Mesenchymal stem cell (in vitro differentiated cells and primary cell): ENCODE results near the gene ZNF443.
"Not testable (repeated sequence)": the region's sequence is repeated elsewhere in the genome, so short reads cannot be mapped to it uniquely, and the experiment has no call there.

Experiments
- DNase-seq: peaks from one replicate; pipeline ENCODE4 v3.0.0-alpha.2; 2013
- H2AFZ ChIP-seq: one replicate; pipeline ENCODE4 v1.6.1; 2013; ENCODE audit warnings: low read depth, mild to moderate bottlenecking, control low read depth, inconsistent platforms, low read length, moderate library complexity
- H2AK5ac ChIP-seq: 2 replicates; pipeline ENCODE4 v1.6.1; 2013; ENCODE audit warnings: low read length, moderate library complexity, mild to moderate bottlenecking, inconsistent platforms; ENCODE audit not compliant: severe bottlenecking
- H2BK120ac ChIP-seq: one replicate; pipeline ENCODE4 v1.6.1; 2013; ENCODE audit warnings: low read depth, mild to moderate bottlenecking, inconsistent platforms, low read length, moderate library complexity
- H2BK12ac ChIP-seq, 2 experiments: one replicate each; pipeline ENCODE4 v1.6.1; 2013; ENCODE audit warnings: inconsistent platforms in 2 of 2, low read length in 2 of 2, mild to moderate bottlenecking in 2 of 2, moderate library complexity in 2 of 2, control low read depth in 1 of 2
- H2BK15ac ChIP-seq: one replicate; pipeline ENCODE4 v1.6.1; 2013; ENCODE audit warnings: mild to moderate bottlenecking, low read depth, inconsistent platforms; ENCODE audit not compliant: poor library complexity, severe bottlenecking
- H2BK5ac ChIP-seq: 2 replicates; pipeline ENCODE4 v1.6.1; 2013; ENCODE audit warnings: low read depth, mild to moderate bottlenecking, low read length, control low read depth, inconsistent platforms; ENCODE audit not compliant: poor library complexity, severe bottlenecking
- H3K14ac ChIP-seq, 2 experiments: one replicate each; pipeline ENCODE4 v1.6.1; 2013; ENCODE audit warnings: inconsistent platforms in 2 of 2, low read length in 2 of 2, control low read depth in 1 of 2, mild to moderate bottlenecking in 1 of 2, moderate library complexity in 1 of 2
- H3K18ac ChIP-seq, 2 experiments: one replicate each; pipeline ENCODE4 v1.6.1; 2013; ENCODE audit warnings: inconsistent platforms in 2 of 2, low read length in 2 of 2, control low read depth in 1 of 2, low read depth in 1 of 2, mild to moderate bottlenecking in 1 of 2
- H3K23ac ChIP-seq, 2 experiments: one replicate each; pipeline ENCODE4 v1.6.1; 2013; ENCODE audit warnings: inconsistent platforms in 2 of 2, low read length in 2 of 2, mild to moderate bottlenecking in 2 of 2, moderate library complexity in 2 of 2, control low read depth in 1 of 2
- H3K27ac ChIP-seq: 2 replicates; pipeline ENCODE4 v1.5.1; 2013; ENCODE audit warnings: mild to moderate bottlenecking, moderate library complexity, low read length, control low read depth, inconsistent platforms; ENCODE audit not compliant: poor library complexity, severe bottlenecking
- H3K27me3 ChIP-seq, 2 experiments: 2 replicates each; pipeline versions ENCODE4 v1.6.1 to v1.7.0; 2013; ENCODE audit warnings: low read length in 2 of 2, mild to moderate bottlenecking in 2 of 2, moderate library complexity in 2 of 2, control low read depth in 1 of 2, inconsistent platforms in 1 of 2; ENCODE audit not compliant: control insufficient read depth in 1 of 2, insufficient read depth in 1 of 2
- H3K36me3 ChIP-seq, 2 experiments: 2 replicates each; pipeline versions ENCODE4 v1.6.1 to v1.7.0; 2013; ENCODE audit warnings: low read length in 2 of 2, control low read depth in 1 of 2, inconsistent platforms in 1 of 2, low read depth in 1 of 2, mild to moderate bottlenecking in 1 of 2; ENCODE audit not compliant: insufficient read depth in 2 of 2, control insufficient read depth in 1 of 2
- H3K4ac ChIP-seq, 2 experiments: one replicate each; pipeline ENCODE4 v1.6.1; 2013; ENCODE audit warnings: inconsistent platforms in 2 of 2, low read length in 2 of 2, mild to moderate bottlenecking in 2 of 2, moderate library complexity in 2 of 2, control low read depth in 1 of 2, low read depth in 1 of 2
- H3K4me1 ChIP-seq: 2 replicates; pipeline ENCODE4 v1.6.1; 2013; ENCODE audit warnings: low read depth, low read length, control low read depth; ENCODE audit not compliant: control insufficient read depth, insufficient read depth
- H3K4me2 ChIP-seq: 2 replicates; pipeline ENCODE4 v1.6.1; 2013; ENCODE audit warnings: low read length, mild to moderate bottlenecking, inconsistent platforms; ENCODE audit not compliant: poor library complexity, severe bottlenecking
- H3K4me3 ChIP-seq, 2 experiments: 2 replicates each; pipeline versions ENCODE4 v1.5.1 to v1.7.0; 2013; ENCODE audit warnings: low read length in 2 of 2, mild to moderate bottlenecking in 2 of 2, control low read depth in 1 of 2, low read depth in 1 of 2; ENCODE audit not compliant: insufficient read depth in 1 of 2
- H3K79me1 ChIP-seq: replicated peaks from 2 replicates; pipeline ENCODE4 v1.6.1; 2013; ENCODE audit warnings: mild to moderate bottlenecking, control low read depth, low read length, inconsistent platforms; ENCODE audit not compliant: poor library complexity, severe bottlenecking
- H3K9ac ChIP-seq: 2 replicates; pipeline ENCODE4 v1.7.0; 2013; ENCODE audit warnings: mild to moderate bottlenecking, low read length, moderate library complexity
- H3K9me3 ChIP-seq: 2 replicates; pipeline ENCODE4 v1.7.0; 2013; ENCODE audit warnings: mild to moderate bottlenecking, low read length; ENCODE audit not compliant: control insufficient read depth
- H4K8ac ChIP-seq: one replicate; pipeline ENCODE4 v1.6.1; 2013; ENCODE audit warnings: inconsistent platforms, mild to moderate bottlenecking, low read length, moderate library complexity
- H4K91ac ChIP-seq: one replicate; pipeline ENCODE4 v1.6.1; 2013; ENCODE audit warnings: mild to moderate bottlenecking, low read length, inconsistent platforms
- WGBS: methylation state at CpG from one replicate; pipeline ENCODE4 v1.1.7; 2013; ENCODE audit warnings: mixed read lengths; 5-methylcytosine and 5-hydroxymethylcytosine counted together

Gene ZNF443

DNA sequence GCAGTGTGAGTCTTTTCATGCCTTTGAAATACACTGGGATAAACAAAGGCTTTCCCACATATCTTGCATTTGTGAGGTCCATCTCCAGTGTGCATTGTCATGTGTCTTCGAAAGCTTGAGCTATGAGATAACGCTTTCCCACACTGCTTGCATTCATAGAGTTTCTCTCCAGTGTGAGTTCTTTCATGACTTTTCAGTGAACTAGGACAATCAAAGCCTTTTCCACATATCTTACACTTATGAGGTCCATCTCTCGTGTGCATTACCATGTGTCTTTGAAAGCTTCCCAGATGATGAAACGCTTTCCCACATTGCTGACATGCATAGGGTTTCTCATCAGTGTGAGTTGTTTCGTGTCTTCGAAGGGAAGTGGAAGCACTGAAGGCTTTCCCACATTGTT is 49.7 kb downstream of the ZNF443 start:
- H3K4me2 ChIP-seq, H3K79me1 ChIP-seq, H3K14ac ChIP-seq, H2AK5ac ChIP-seq, H3K27me3 ChIP-seq, H4K91ac ChIP-seq, H4K8ac ChIP-seq, H2AFZ ChIP-seq, H2BK5ac ChIP-seq, H2BK15ac ChIP-seq, H2BK12ac ChIP-seq, DNase-seq, H3K4ac ChIP-seq, H3K4me1 ChIP-seq, H3K23ac ChIP-seq, H3K18ac ChIP-seq, H3K27ac ChIP-seq, H2BK120ac ChIP-seq, H3K9ac ChIP-seq: not testable (repeated sequence)
- peaks cover 11 to 37% of the 10 kb centered on the region in 2 experiments for H3K36me3 ChIP-seq
- 97% methylated on average over 6 of the region's 6 CpGs for WGBS
- peaks cover 62% of the 10 kb centered on the region for H3K9me3 ChIP-seq
- H3K4me3 ChIP-seq: peak overlapping the region in 1 of 2 experiments; percentile 42

DNA sequence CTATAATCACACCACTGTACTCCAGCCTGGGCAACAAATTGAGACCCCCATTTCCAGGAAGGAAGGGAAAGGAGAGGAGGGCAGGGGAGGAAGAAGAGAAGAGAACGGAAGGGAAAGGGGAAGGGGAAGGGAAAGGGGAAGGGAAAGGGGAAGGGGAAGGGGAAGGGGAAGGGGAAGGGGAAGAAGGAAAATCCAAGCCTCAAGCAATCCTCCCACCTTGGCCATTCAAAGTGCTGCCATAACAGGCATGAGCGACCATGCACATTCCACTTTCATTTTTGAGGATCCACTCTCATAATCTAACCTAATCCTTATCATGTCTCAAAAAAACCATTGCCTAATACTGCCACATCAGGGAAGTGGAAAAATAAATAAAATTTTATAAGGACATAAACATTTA is 54.5 kb downstream of the ZNF443 start:
- not testable (repeated sequence) for H3K4ac ChIP-seq, DNase-seq, H4K8ac ChIP-seq, H2BK5ac ChIP-seq, H2BK15ac ChIP-seq, H3K27ac ChIP-seq, H3K4me2 ChIP-seq, H2BK12ac ChIP-seq, H3K4me3 ChIP-seq, H3K23ac ChIP-seq, H3K27me3 ChIP-seq, H3K9ac ChIP-seq, H3K79me1 ChIP-seq, H2BK120ac ChIP-seq, H2AK5ac ChIP-seq, H3K18ac ChIP-seq, H3K14ac ChIP-seq, H4K91ac ChIP-seq, H3K4me1 ChIP-seq, H2AFZ ChIP-seq
- WGBS: 100% methylated on average over 1 of the region's 2 CpGs
- peaks cover 11 to 43% of the 10 kb centered on the region in 2 experiments for H3K36me3 ChIP-seq
- H3K9me3 ChIP-seq: peaks cover 73% of the 10 kb centered on the region

DNA sequence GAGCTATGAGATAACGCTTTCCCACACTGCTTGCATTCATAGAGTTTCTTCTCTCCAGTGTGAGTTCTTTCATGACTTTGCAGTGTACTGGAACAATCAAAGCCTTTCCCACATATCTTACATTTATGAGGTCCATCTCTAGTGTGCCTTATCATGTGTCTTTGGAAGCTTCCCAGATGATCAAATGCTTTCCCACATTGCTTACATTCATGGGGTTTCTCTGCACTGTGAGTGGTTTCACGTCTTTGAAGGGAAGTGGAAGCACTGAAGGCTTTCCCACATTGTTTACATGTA is 60.4 kb downstream of the ZNF443 start:
- Histone ChIP-seq H4K91ac (no peak overlapping the region), H3K27me3 (no peaks in the 10 kb centered on the region), H3K9ac (no peak overlapping the region), H2BK120ac (no peak overlapping the region), H3K4me3 (peak overlapping the region in 1 of 2 experiments; percentile 51), H2BK15ac (no peak overlapping the region), H3K79me1 (no peaks in the 10 kb centered on the region), H3K36me3 (peaks cover 0 to 35% of the 10 kb centered on the region in 2 experiments), H3K27ac (no peak overlapping the region), H2BK5ac (no peak overlapping the region), H3K4me1 (no peaks in the 10 kb centered on the region), H3K18ac (no peak overlapping the region), H2BK12ac (no peak overlapping the region), H3K4me2 (no peak overlapping the region), H4K8ac (no peak overlapping the region), H3K14ac (no peak overlapping the region), H3K4ac (no peak overlapping the region), H2AFZ (no peak overlapping the region), H3K9me3 (peaks cover 88% of the 10 kb centered on the region), H3K23ac (no peak overlapping the region), H2AK5ac (no peak overlapping the region)
- no peak for DNase-seq
- WGBS: 50% methylated on average over 2 of the region's 2 CpGs

DNA sequence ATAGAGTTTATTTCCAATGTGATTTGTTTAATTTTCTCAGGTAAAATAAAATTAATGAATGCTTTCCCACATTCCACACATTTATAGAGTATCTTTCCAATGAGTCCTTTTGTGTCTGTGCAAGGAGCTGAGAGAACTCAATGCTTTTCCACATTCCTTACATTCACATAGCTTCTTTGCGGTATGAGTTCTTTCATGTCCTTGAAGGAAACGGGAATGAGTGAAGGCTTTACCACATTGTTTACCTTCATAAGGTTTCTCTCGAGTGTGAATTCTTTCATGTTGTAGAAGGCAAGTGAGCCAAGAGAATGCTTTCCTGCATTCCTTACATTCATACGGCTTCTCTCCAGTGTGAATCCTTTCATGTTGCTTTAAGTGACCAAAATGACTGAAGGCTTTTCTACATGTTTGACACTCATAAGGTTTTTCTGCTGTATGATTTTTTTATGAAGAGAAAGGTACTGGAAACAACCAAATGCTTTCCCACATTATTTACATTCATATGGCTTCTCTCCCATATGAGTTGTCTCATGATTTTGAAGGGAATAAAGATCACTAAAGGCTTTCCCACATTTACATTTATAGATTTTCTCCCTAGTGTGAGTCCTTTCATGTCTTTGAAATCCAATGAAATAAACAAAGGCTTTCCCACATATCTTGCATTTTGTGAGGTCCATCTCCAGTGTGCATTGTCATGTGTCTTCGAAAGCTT is 60.9 kb downstream of the ZNF443 start:
- Histone ChIP-seq H3K27me3 (no peaks in the 10 kb centered on the region), H3K4me3 (peak overlapping the region in 1 of 2 experiments; percentile 51), H2BK120ac (no peak overlapping the region), H3K23ac (no peak overlapping the region), H3K79me1 (no peaks in the 10 kb centered on the region), H2BK15ac (no peak overlapping the region), H3K4ac (no peak overlapping the region), H3K36me3 (peaks cover 0 to 35% of the 10 kb centered on the region in 2 experiments), H2BK5ac (no peak overlapping the region), H4K8ac (no peak overlapping the region), H3K9ac (no peak overlapping the region), H3K18ac (no peak overlapping the region), H3K14ac (no peak overlapping the region), H2BK12ac (no peak overlapping the region), H3K27ac (no peak overlapping the region), H2AFZ (no peak overlapping the region), H3K9me3 (peaks cover 89% of the 10 kb centered on the region), H2AK5ac (no peak overlapping the region), H3K4me2 (no peak overlapping the region), H3K4me1 (no peaks in the 10 kb centered on the region), H4K91ac (no peak overlapping the region)
- WGBS: 97% methylated on average over 4 of the region's 5 CpGs
- DNase-seq: no peak
